SIG-M5 treated with dmso at 0.1 percent for 504 hours (cell line): ENCODE measurements around the gene C1orf52.
A peak's percentile ranks its signal among the peaks of the same experiment; 100 is the strongest.

Experiments used
- DNase-seq: peaks from one replicate; lab custom pipeline; 2025; ENCODE audit not compliant: unreplicated experiment; lab: John Stamatoyannopoulos, UW

C1orf52 gene

DNA sequence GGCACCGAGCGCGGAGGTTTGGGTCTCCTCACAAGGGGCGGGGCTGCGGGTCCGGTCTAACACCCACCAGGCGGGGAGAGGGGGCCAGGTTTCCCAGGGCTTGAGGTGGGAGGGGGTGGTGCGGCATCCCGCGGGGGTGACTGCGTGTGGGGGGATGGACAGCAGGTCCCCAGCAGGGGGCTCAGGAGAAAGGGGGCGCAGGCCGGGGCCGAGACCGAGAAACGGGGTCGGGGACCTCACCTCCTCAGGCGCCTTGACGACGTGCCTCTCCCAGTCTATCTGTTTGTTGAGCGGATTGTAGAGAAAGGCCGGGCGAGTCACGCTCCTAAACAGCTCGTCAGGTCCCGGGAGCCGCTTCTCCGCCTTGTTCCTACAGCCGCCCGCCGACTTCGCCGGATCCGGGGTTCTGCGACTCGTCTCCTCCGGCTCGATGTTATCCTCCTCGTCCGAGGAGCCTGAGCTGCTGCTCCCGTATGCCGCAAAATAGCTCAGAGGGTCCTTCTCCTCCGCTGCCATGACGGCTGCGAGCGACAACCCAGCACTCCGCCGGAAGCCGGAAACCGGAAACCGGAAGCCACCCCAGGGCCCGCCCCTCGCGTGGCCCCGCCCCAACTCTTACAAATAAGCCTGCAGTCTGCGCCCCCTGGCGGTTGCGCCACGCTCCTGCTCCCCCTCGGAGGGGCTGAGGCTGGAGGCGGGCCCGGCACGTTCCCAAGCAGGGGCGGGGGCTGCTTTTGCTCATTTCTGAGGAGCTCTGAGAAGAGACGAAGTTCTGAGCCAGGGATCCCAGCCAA, at the start of gene C1orf52:
TSS of gene C1orf52 (minus strand) at position 545 of the 794 bp plus-strand sequence. CDS start at position 516, 29 bp downstream.
- DNase-seq: peak; percentile 73

- DNase-seq: no peak
Measured at GRCh38 chr1:85308833-85309350, 49.4 kb upstream of the C1orf52 start.

- DNase-seq: peak; percentile 49
Measured at GRCh38 chr1:85307987-85308832, 48.7 kb upstream of the C1orf52 start.

DNA sequence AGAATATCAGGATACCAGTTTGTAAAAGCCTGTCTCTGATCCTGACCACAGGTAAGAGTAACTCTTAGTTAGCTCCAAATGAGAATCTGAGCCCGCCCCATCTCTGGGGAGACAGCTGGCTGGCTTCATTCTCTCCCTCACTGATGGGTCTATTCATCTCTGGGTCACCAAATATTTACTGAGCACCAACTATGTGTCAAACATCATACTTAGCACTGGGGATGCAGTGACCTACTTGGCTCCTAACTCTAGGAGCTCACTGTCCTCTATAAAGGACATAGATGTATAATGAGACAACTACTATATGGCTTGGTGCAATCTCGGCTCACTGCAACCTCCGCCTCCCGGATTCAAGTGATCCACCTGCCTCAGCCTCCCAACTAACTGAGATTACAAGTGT, 46.8 kb upstream of the C1orf52 start:
- no peak for DNase-seq

- peak; percentile 4 for DNase-seq
Measured at GRCh38 chr1:85303440-85304162, 44.1 kb upstream of the C1orf52 start.

DNA sequence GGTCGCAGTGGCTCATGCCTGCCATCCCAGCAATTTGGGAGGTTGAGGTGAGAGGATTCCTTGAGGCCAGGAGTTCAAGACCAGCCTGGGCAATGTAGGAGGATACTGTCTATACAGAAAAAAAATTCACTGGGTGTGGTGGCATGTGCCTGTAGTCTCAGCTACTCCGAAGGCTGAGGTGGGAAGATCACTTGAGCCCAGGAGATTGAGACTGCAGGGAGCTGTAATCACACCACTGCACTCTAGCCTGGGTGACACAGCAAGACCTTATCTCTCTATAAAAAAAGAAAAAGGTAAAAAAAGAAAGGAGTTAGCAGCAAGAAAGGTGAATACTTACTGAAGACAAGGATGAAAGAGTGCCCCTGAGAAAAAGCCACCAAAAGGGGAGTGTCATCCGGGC, 40.7 kb upstream of the C1orf52 start:
- DNase-seq: no peak

- peak; percentile 81 for DNase-seq
Measured at GRCh38 chr1:85297855-85298629, 38.6 kb upstream of the C1orf52 start.

GRCh38 chr1:85297538-85297854, 38.0 kb upstream of the C1orf52 start:
- DNase-seq: no peak

GRCh38 chr1:85296980-85297379, 37.5 kb upstream of the C1orf52 start:
- DNase-seq: no peak

- DNase-seq: no peak
Measured at GRCh38 chr1:85295654-85296053, 36.2 kb upstream of the C1orf52 start.

DNA sequence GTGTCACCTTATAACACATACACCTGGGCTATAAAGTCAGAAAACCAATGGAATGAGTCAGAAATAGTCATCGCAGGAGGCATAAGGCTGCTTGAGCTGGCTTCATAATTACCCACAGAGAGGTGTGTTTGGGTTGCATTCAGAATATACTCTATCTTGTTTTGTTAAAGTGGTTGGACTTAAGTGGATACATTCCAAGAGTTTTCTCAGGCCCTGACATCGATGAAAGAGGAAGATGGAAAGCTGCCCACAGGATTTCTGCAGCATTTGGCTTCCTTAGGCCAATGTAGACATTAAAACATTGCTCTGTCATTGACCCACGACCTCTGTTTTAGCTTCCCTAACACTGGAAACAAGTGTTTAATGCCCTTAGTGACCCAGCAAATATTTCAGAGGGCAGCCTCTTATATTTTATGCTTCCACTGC, 35.6 kb upstream of the C1orf52 start:
- no peak for DNase-seq

DNA sequence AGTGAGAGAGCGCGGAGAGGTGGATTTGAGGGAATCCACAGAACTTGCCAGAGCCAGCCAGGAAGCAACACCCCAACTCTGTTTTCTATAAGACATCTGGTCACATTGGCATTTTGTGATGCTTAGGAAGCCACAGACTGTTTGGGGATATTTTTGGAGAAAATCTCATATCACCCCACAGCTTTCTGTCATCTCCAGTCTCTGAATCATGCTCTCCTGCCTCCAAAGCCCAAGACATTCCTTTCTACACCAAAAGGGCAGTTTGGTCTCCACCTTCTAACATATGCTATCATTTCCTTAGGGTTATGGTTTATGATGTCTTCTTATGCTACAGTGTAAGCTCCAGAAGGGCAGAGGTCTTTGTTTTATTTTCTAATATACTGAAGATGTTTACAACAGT, 31.4 kb upstream of the C1orf52 start:
- no peak for DNase-seq

DNA sequence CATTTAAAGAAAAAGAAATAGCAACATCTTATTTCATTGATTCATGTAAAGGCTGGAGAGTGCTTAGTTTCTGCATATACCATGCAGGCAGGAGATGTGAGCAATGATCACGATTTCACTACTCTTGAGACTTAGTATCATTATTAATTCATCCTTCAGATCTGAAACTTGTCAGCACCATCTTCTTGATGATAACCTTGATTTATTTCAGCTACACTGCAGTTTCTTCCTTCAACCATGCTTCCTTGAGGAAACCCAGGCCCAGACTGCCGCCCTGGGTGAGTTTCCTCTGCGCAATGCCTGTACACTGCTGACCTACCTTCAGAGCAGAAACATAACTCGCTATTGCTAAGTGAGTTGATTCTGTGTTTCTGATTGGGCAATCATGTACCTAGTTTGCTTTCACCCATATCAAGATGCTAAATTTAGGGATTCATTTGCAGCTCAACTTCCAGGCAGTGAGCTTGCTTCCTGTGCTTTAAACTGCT, 30.4 kb upstream of the C1orf52 start:
- no peak for DNase-seq

- DNase-seq: peak; percentile 42
Measured at GRCh38 chr1:85289207-85289847, 29.9 kb upstream of the C1orf52 start.

- no peak for DNase-seq
Measured at GRCh38 chr1:85284202-85284601, 24.7 kb upstream of the C1orf52 start.

DNA sequence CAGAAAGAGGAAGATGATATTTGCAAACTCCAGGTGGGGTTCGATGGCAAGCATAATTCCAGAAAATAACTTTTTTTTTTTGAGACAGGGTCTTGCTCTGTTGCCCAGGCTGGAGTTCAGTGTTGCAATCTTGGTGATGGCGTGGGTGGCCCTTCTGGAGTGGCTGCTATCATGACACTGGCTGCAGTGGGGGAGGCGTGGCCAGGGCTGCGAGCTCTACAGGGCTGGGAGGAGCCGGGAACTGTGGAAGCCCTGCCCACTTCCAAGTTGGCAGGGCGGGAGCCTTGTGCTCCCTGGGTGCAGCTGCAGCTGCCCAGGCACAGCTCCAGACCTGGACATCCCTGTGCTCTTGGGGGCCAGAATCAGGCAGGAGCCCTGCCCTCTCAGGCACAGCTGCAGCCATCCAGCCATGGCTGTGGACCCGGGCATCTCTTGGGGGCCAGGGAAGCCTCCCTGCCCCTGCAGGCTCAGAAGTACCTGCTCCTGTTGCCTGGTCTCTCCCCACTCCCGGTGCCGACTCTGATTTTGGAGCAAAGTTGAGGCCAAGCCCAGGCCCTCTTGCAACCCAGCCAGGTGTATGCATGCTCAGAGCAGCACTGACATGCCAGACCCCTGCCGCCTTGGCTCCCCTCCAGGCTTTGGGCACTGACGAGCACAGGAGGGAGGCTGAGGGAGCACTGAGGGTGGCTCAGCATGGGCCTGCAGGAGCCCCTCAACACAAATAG, 24.2 kb upstream of the C1orf52 start:
- no peak for DNase-seq

GRCh38 chr1:85282424-85282823, 23.0 kb upstream of the C1orf52 start:
- no peak for DNase-seq

DNA sequence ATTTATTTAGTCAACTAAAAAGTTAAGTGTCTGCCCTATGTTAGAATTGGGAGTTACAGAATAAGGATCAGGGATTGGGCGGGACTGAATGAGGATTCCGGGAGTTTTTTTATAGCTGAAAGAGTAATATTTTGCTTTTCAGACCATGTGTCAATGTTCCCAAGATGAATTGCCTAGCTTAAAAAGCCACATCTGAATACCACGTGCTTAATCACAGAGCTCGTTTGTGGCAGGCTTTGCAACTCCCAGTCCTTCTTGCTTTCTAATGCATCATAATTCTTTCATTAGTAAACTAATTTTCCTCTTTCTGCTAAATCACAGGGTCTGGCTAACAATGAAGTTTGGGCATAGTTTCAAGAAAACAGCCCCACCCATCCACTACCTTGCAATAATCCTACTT, 21.2 kb upstream of the C1orf52 start:
- no peak for DNase-seq

GRCh38 chr1:85279458-85280080, 20.1 kb upstream of the C1orf52 start:
- DNase-seq: no peak
